Measurements from ENCODE around the gene PPIL4. TPM values are rescaled to one million over a fixed set of nuclear protein-coding genes. Genes with fewer than 3 reads are reported as not detected.

The PPIL4 gene
- total and polyA plus RNA-seq, 2 donors = 19.6 to 60.9 TPM

GRCh38 chr6:149560736-149561135 is 14.9 kb upstream of the PPIL4 start:
- Histone ChIP-seq H3K4me1 (ENCODE audit: insufficient read depth) (no peaks in the 10 kb centered on the region), H3K36me3 (ENCODE audit: insufficient read depth) (no peaks in the 10 kb centered on the region), H3K27ac (ENCODE audit: low read depth) (no peak overlapping the region), H3K4me3 (ENCODE audit: low read depth, low read length) (no peak overlapping the region)
- no peak for DNase-seq (ENCODE audit: extremely low spot score)
- WGBS = 55% methylated on average over 3 of the region's 3 CpGs

- Histone ChIP-seq H3K4me3 (ENCODE audit: low read depth, low read length) (no peak overlapping the region), H3K4me1 (ENCODE audit: insufficient read depth) (no peaks in the 10 kb centered on the region), H3K36me3 (ENCODE audit: insufficient read depth) (no peaks in the 10 kb centered on the region), H3K27ac (ENCODE audit: low read depth) (no peak overlapping the region)
- 73% methylated on average over 2 of the region's 2 CpGs for WGBS
- no peak for DNase-seq (ENCODE audit: extremely low spot score)
Measured at GRCh38 chr6:149559389-149559788, 13.5 kb upstream of the PPIL4 start.

- no peak for DNase-seq (ENCODE audit: extremely low spot score)
- Histone ChIP-seq H3K27ac (ENCODE audit: low read depth) (no peak overlapping the region), H3K4me3 (ENCODE audit: low read depth, low read length) (no peak overlapping the region), H3K36me3 (ENCODE audit: insufficient read depth) (no peaks in the 10 kb centered on the region), H3K4me1 (ENCODE audit: insufficient read depth) (no peaks in the 10 kb centered on the region)
Measured at GRCh38 chr6:149558029-149558428, 12.2 kb upstream of the PPIL4 start.

GRCh38 chr6:149551920-149552319 is 6.1 kb upstream of the PPIL4 start:
- H3K4me1 ChIP-seq (ENCODE audit: insufficient read depth) = no peaks in the 10 kb centered on the region
- WGBS = 75% methylated on average over 5 of the region's 5 CpGs
- H3K36me3 ChIP-seq (ENCODE audit: insufficient read depth) = no peaks in the 10 kb centered on the region
- no peak overlapping the region for H3K4me3 ChIP-seq (ENCODE audit: low read depth, low read length)
- no peak for DNase-seq (ENCODE audit: extremely low spot score)
- H3K27ac ChIP-seq (ENCODE audit: low read depth) = no peak overlapping the region

- peak; percentile 45 for DNase-seq (ENCODE audit: extremely low spot score)
- Histone ChIP-seq H3K4me3 (ENCODE audit: low read depth, low read length) (peak overlapping the region; percentile 84), H3K27ac (ENCODE audit: low read depth) (peak overlapping the region; percentile 93), H3K4me1 (ENCODE audit: insufficient read depth) (no peaks in the 10 kb centered on the region), H3K36me3 (ENCODE audit: insufficient read depth) (no peaks in the 10 kb centered on the region)
- under 1% methylated on average over 16 of the region's 16 CpGs for WGBS
Measured at GRCh38 chr6:149545258-149545753, 537 bp downstream of the PPIL4 start.

- Histone ChIP-seq H3K4me3 (ENCODE audit: low read depth, low read length) (peak overlapping the region; percentile 84), H3K27ac (ENCODE audit: low read depth) (no peak overlapping the region), H3K36me3 (ENCODE audit: insufficient read depth) (no peaks in the 10 kb centered on the region), H3K4me1 (ENCODE audit: insufficient read depth) (no peaks in the 10 kb centered on the region)
- WGBS = 28% methylated on average over 12 of the region's 12 CpGs
- no peak for DNase-seq (ENCODE audit: extremely low spot score)
Measured at GRCh38 chr6:149544646-149545257, 1.1 kb downstream of the PPIL4 start.

- Histone ChIP-seq H3K36me3 (ENCODE audit: insufficient read depth) (peaks cover 4% of the 10 kb centered on the region), H3K27ac (ENCODE audit: low read depth) (no peak overlapping the region), H3K4me1 (ENCODE audit: insufficient read depth) (no peaks in the 10 kb centered on the region), H3K4me3 (ENCODE audit: low read depth, low read length) (no peak overlapping the region)
- no peak for DNase-seq (ENCODE audit: extremely low spot score)
- WGBS = 82% methylated on average over 2 of the region's 2 CpGs
Measured at GRCh38 chr6:149541139-149541538, 4.7 kb downstream of the PPIL4 start.

GRCh38 chr6:149534742-149535141 is 11.1 kb downstream of the PPIL4 start:
- no peak overlapping the region for H3K4me3 ChIP-seq (ENCODE audit: low read depth, low read length)
- no peaks in the 10 kb centered on the region for H3K4me1 ChIP-seq (ENCODE audit: insufficient read depth)
- H3K27ac ChIP-seq (ENCODE audit: low read depth) = no peak overlapping the region
- no peak for DNase-seq (ENCODE audit: extremely low spot score)
- WGBS = 92% methylated on average over 1 of the region's 1 CpG
- peaks cover 13% of the 10 kb centered on the region for H3K36me3 ChIP-seq (ENCODE audit: insufficient read depth)

- no peak overlapping the region for H3K27ac ChIP-seq (ENCODE audit: low read depth)
- WGBS = 94% methylated on average over 5 of the region's 5 CpGs
- H3K4me1 ChIP-seq (ENCODE audit: insufficient read depth) = no peaks in the 10 kb centered on the region
- no peak for DNase-seq (ENCODE audit: extremely low spot score)
- peaks cover 10% of the 10 kb centered on the region for H3K36me3 ChIP-seq (ENCODE audit: insufficient read depth)
- no peak overlapping the region for H3K4me3 ChIP-seq (ENCODE audit: low read depth, low read length)
Measured at GRCh38 chr6:149529650-149530049, 16.2 kb downstream of the PPIL4 start.

GRCh38 chr6:149515494-149515893 is 30.3 kb downstream of the PPIL4 start:
- 94% methylated on average over 1 of the region's 1 CpG for WGBS
- peaks cover 1% of the 10 kb centered on the region for H3K4me1 ChIP-seq (ENCODE audit: insufficient read depth)
- no peak overlapping the region for H3K27ac ChIP-seq (ENCODE audit: low read depth)
- H3K4me3 ChIP-seq (ENCODE audit: low read depth, low read length) = no peak overlapping the region
- DNase-seq (ENCODE audit: extremely low spot score) = no peak
- H3K36me3 ChIP-seq (ENCODE audit: insufficient read depth) = no peaks in the 10 kb centered on the region

GRCh38 chr6:149513915-149514314 is 31.9 kb downstream of the PPIL4 start:
- no peaks in the 10 kb centered on the region for H3K36me3 ChIP-seq (ENCODE audit: insufficient read depth)
- no peak overlapping the region for H3K27ac ChIP-seq (ENCODE audit: low read depth)
- H3K4me1 ChIP-seq (ENCODE audit: insufficient read depth) = peaks cover 1% of the 10 kb centered on the region
- 85% methylated on average over 5 of the region's 5 CpGs for WGBS
- no peak for DNase-seq (ENCODE audit: extremely low spot score)
- H3K4me3 ChIP-seq (ENCODE audit: low read depth, low read length) = no peak overlapping the region

GRCh38 chr6:149510793-149511512 is 34.9 kb downstream of the PPIL4 start:
- no peak overlapping the region for H3K4me3 ChIP-seq (ENCODE audit: low read depth, low read length)
- H3K4me1 ChIP-seq (ENCODE audit: insufficient read depth) = no peaks in the 10 kb centered on the region
- no peak for DNase-seq (ENCODE audit: extremely low spot score)
- 85% methylated on average over 4 of the region's 4 CpGs for WGBS
- H3K27ac ChIP-seq (ENCODE audit: low read depth) = no peak overlapping the region
- no peaks in the 10 kb centered on the region for H3K36me3 ChIP-seq (ENCODE audit: insufficient read depth)

- no peak for DNase-seq (ENCODE audit: extremely low spot score)
- WGBS = 68% methylated on average over 3 of the region's 3 CpGs
- Histone ChIP-seq H3K4me3 (ENCODE audit: low read depth, low read length) (no peak overlapping the region), H3K27ac (ENCODE audit: low read depth) (no peak overlapping the region), H3K36me3 (ENCODE audit: insufficient read depth) (no peaks in the 10 kb centered on the region), H3K4me1 (ENCODE audit: insufficient read depth) (no peaks in the 10 kb centered on the region)
Measured at GRCh38 chr6:149508485-149508884, 37.4 kb downstream of the PPIL4 start.

- Histone ChIP-seq H3K4me1 (ENCODE audit: insufficient read depth) (no peaks in the 10 kb centered on the region), H3K36me3 (ENCODE audit: insufficient read depth) (no peaks in the 10 kb centered on the region), H3K4me3 (ENCODE audit: low read depth, low read length) (no peak overlapping the region), H3K27ac (ENCODE audit: low read depth) (no peak overlapping the region)
- no peak for DNase-seq (ENCODE audit: extremely low spot score)
- WGBS = 82% methylated on average over 2 of the region's 2 CpGs
Measured at GRCh38 chr6:149503872-149504271, 42.0 kb downstream of the PPIL4 start.
